ENCODE data around the gene FCN2. TPM values are rescaled to one million over a fixed set of nuclear protein-coding genes. Genes with fewer than 3 reads are reported as not detected.

The FCN2 gene
- total RNA-seq, 2 experiments from 2014 or later, result not detected

GRCh38 chr9:134835448-134835847 lies 45.2 kb upstream of the FCN2 start:
- TF ChIP-seq CTCF (IDR thresholded peaks at IDR 0.05), result no peak
- DNase-seq, result no peak
- Histone ChIP-seq H3K27ac (ENCODE audit: low read depth in 1 of 2, low read length in 2 of 2) (no peak overlapping the region), H3K4me3 (ENCODE audit: low read length) (no peak overlapping the region), H3K9me3 (ENCODE audit: control insufficient read depth in 1 of 2, insufficient read depth in 1 of 2, low read length in 2 of 2) (peaks cover 0 to 6% of the 10 kb centered on the region in 2 experiments), H3K27me3 (ENCODE audit: control insufficient read depth in 1 of 2, insufficient read depth in 2 of 2, low read length in 2 of 2) (no peaks in the 10 kb centered on the region), H3K4me1 (ENCODE audit: insufficient read depth, low read length) (no peaks in the 10 kb centered on the region), H3K36me3 (ENCODE audit: insufficient read depth, low read length) (no peaks in the 10 kb centered on the region)
- Mint-ChIP-seq H3K9me3 (no peaks in the 10 kb centered on the region), H3K4me1 (ENCODE audit: low read depth) (no peaks in the 10 kb centered on the region), H3K36me3 (ENCODE audit: low read depth) (no peaks in the 10 kb centered on the region), H3K4me3 (no peak overlapping the region), H3K27me3 (no peaks in the 10 kb centered on the region), H3K27ac (no peak overlapping the region)
- intact Hi-C loops (cut with DNase I, micrococcal nuclease), result no loop called here
- no peak for ATAC-seq (ENCODE audit: poor library complexity)
- CTCF ChIA-PET, result no interaction called here
- POLR2A ChIA-PET, result no interaction called here

GRCh38 chr9:134835987-134836386 lies 44.6 kb upstream of the FCN2 start:
- ChIA-PET POLR2A (no interaction called here), CTCF (no interaction called here)
- DNase-seq, result no peak
- Mint-ChIP-seq H3K27me3 (no peaks in the 10 kb centered on the region), H3K27ac (no peak overlapping the region), H3K4me1 (ENCODE audit: low read depth) (no peaks in the 10 kb centered on the region), H3K4me3 (no peak overlapping the region), H3K9me3 (no peaks in the 10 kb centered on the region), H3K36me3 (ENCODE audit: low read depth) (no peaks in the 10 kb centered on the region)
- TF ChIP-seq CTCF (IDR thresholded peaks at IDR 0.05), result no peak
- intact Hi-C loops (cut with DNase I, micrococcal nuclease), result no loop called here
- H3K36me3 ChIP-seq (ENCODE audit: insufficient read depth, low read length), result no peaks in the 10 kb centered on the region
- H3K27me3 ChIP-seq (ENCODE audit: control insufficient read depth in 1 of 2, insufficient read depth in 2 of 2, low read length in 2 of 2), result no peaks in the 10 kb centered on the region
- H3K4me1 ChIP-seq (ENCODE audit: insufficient read depth, low read length), result no peaks in the 10 kb centered on the region
- peaks cover 0 to 6% of the 10 kb centered on the region in 2 experiments for H3K9me3 ChIP-seq (ENCODE audit: control insufficient read depth in 1 of 2, insufficient read depth in 1 of 2, low read length in 2 of 2)
- no peak for ATAC-seq (ENCODE audit: poor library complexity)
- no peak overlapping the region for H3K27ac ChIP-seq (ENCODE audit: low read depth in 1 of 2, low read length in 2 of 2)
- H3K4me3 ChIP-seq (ENCODE audit: low read length), result no peak overlapping the region

GRCh38 chr9:134836406-134836970 lies 44.1 kb upstream of the FCN2 start:
- intact Hi-C loops (cut with DNase I, micrococcal nuclease), result no loop called here
- no peak for DNase-seq
- TF ChIP-seq CTCF (IDR thresholded peaks at IDR 0.05), result no peak
- Histone ChIP-seq H3K4me1 (ENCODE audit: insufficient read depth, low read length) (no peaks in the 10 kb centered on the region), H3K9me3 (ENCODE audit: control insufficient read depth in 1 of 2, insufficient read depth in 1 of 2, low read length in 2 of 2) (peaks cover 0 to 6% of the 10 kb centered on the region in 2 experiments), H3K36me3 (ENCODE audit: insufficient read depth, low read length) (no peaks in the 10 kb centered on the region), H3K4me3 (ENCODE audit: low read length) (no peak overlapping the region), H3K27ac (ENCODE audit: low read depth in 1 of 2, low read length in 2 of 2) (no peak overlapping the region), H3K27me3 (ENCODE audit: control insufficient read depth in 1 of 2, insufficient read depth in 2 of 2, low read length in 2 of 2) (no peaks in the 10 kb centered on the region)
- CTCF ChIA-PET, result no interaction called here
- no peaks in the 10 kb centered on the region for H3K9me3 Mint-ChIP-seq
- H3K27ac Mint-ChIP-seq, result no peak overlapping the region
- no peak overlapping the region for H3K4me3 Mint-ChIP-seq
- H3K27me3 Mint-ChIP-seq, result no peaks in the 10 kb centered on the region
- H3K36me3 Mint-ChIP-seq (ENCODE audit: low read depth), result no peaks in the 10 kb centered on the region
- no peaks in the 10 kb centered on the region for H3K4me1 Mint-ChIP-seq (ENCODE audit: low read depth)
- POLR2A ChIA-PET, result no interaction called here
- no peak for ATAC-seq (ENCODE audit: poor library complexity)
